Glomerular endothelial cell (primary cell): Measurements from ENCODE around the gene IKZF3. TPM values are rescaled to one million over a fixed set of nuclear protein-coding genes. Genes with fewer than 3 reads are reported as not detected.
"Not testable (repeated sequence)": the region's sequence is repeated elsewhere in the genome, so short reads cannot be mapped to it uniquely, and the experiment has no call there.

Experiments used
- DNase-seq: peaks from one replicate; pipeline ENCODE4 v3.0.0-alpha.2; 2011; ENCODE audit warnings: low read depth, low spot score; ENCODE audit errors: extremely low read depth
- total RNA-seq: library from RNA; depleted of rRNA; stranded (reverse); fragments of >200 nt; gene quantifications from 2 replicates; pipeline ENCODE4 v1.2.3, GENCODE V29; 2015

The IKZF3 gene
- total RNA-seq, 1 donor from 2014 or later, result not detected

GRCh38 chr17:39722965-39723848, 140.9 kb downstream of the IKZF3 start:
- DNase-seq, result no peak

GRCh38 chr17:39722104-39722503, 142.0 kb downstream of the IKZF3 start:
- DNase-seq, result no peak

- no peak for DNase-seq
Observed at GRCh38 chr17:39719563-39720355, 144.4 kb downstream of the IKZF3 start.

- no peak for DNase-seq
Observed at GRCh38 chr17:39717660-39718059, 146.5 kb downstream of the IKZF3 start.

- no peak for DNase-seq
Observed at GRCh38 chr17:39716879-39717536, 147.1 kb downstream of the IKZF3 start.

GRCh38 chr17:39716073-39716818, 147.9 kb downstream of the IKZF3 start:
- no peak for DNase-seq

GRCh38 chr17:39715375-39716072, 148.6 kb downstream of the IKZF3 start:
- DNase-seq, result no peak

GRCh38 chr17:39714234-39714633, 149.9 kb downstream of the IKZF3 start:
- DNase-seq, result no peak

GRCh38 chr17:39711851-39712250, 152.3 kb downstream of the IKZF3 start:
- DNase-seq, result no peak

- DNase-seq, result not testable (repeated sequence)
Observed at GRCh38 chr17:39711071-39711470, 153.0 kb downstream of the IKZF3 start.

- no peak for DNase-seq
Observed at GRCh38 chr17:39709998-39710964, 153.8 kb downstream of the IKZF3 start.

GRCh38 chr17:39709319-39709997, 154.7 kb downstream of the IKZF3 start:
- no peak for DNase-seq

Other genes starting within 250 kb of the IKZF3 start
- gene PPP1R1B, start 237.4 kb downstream of the IKZF3 start, total RNA-seq, result not detected in 2 replicates
- gene STARD3, start 227.2 kb downstream of the IKZF3 start, total RNA-seq, result 31.4 and 50.2 TPM in 2 replicates
- 0.05 and 2.1 TPM in 2 replicates for gene TCAP, start 199.0 kb downstream of the IKZF3 start, total RNA-seq
- not detected in 2 replicates for gene PNMT, start 195.9 kb downstream of the IKZF3 start, total RNA-seq
- gene PGAP3, start 176.3 kb downstream of the IKZF3 start, total RNA-seq, result 6.0 and 7.5 TPM in 2 replicates
- gene ERBB2, start 164.2 kb downstream of the IKZF3 start, total RNA-seq, result 18.5 and 20.1 TPM in 2 replicates
- 49.0 and 51.2 TPM in 2 replicates for gene MIEN1, start 133.8 kb downstream of the IKZF3 start, total RNA-seq
- gene GRB7, start 126.4 kb downstream of the IKZF3 start, total RNA-seq, result not detected in 2 replicates
- not detected in 2 replicates for gene ZPBP2, start 3.9 kb upstream of the IKZF3 start, total RNA-seq
- gene GSDMB, start 54.3 kb upstream of the IKZF3 start, total RNA-seq, result 3.0 and 6.8 TPM in 2 replicates
- gene ORMDL3, start 63.3 kb upstream of the IKZF3 start, total RNA-seq, result 26.0 and 29.5 TPM in 2 replicates
- gene LRRC3C, start 63.4 kb upstream of the IKZF3 start, total RNA-seq, result not detected in 2 replicates
- gene GSDMA, start 98.7 kb upstream of the IKZF3 start, total RNA-seq, result not detected in 2 replicates
- 124 and 134 TPM in 2 replicates for gene PSMD3, start 116.5 kb upstream of the IKZF3 start, total RNA-seq
- gene CSF3, start 151.1 kb upstream of the IKZF3 start, total RNA-seq, result 10.5 and 23.1 TPM in 2 replicates
- gene MED24, start 190.1 kb upstream of the IKZF3 start, total RNA-seq, result 87.8 and 91.1 TPM in 2 replicates
- 17.5 and 22.8 TPM in 2 replicates for gene THRA, start 198.7 kb upstream of the IKZF3 start, total RNA-seq
- gene NR1D1, start 236.3 kb upstream of the IKZF3 start, total RNA-seq, result 1.8 and 5.1 TPM in 2 replicates